Skeletal muscle cell (primary cell): ENCODE measurements around the gene PLA2G12A.

Experiments used
- DNase-seq: peaks from one replicate; pipeline ENCODE4 v3.0.0-alpha.2; 2010; ENCODE audit warnings: low read depth
- H3K4me3 ChIP-seq: 2 replicates; pipeline ENCODE4 v1.5.1; 2011; ENCODE audit warnings: low read depth, mild to moderate bottlenecking, control low read depth, low read length, moderate library complexity

The PLA2G12A gene

GRCh38 chr4:109730619-109731545, 1.0 kb upstream of the PLA2G12A start:
- peak overlapping the region; percentile 78 for H3K4me3 ChIP-seq
- no peak for DNase-seq

- H3K4me3 ChIP-seq = peak overlapping the region; percentile 78
- no peak for DNase-seq
These were observed 653 bp downstream of the PLA2G12A start for GRCh38 chr4:109729117-109729717.

GRCh38 chr4:109728385-109728784, 1.5 kb downstream of the PLA2G12A start:
- DNase-seq = no peak
- H3K4me3 ChIP-seq = peak overlapping the region; percentile 78

- no peak for DNase-seq
These were observed 6.8 kb downstream of the PLA2G12A start for GRCh38 chr4:109723110-109723509.

GRCh38 chr4:109722357-109722756, 7.5 kb downstream of the PLA2G12A start:
- no peak for DNase-seq
- no peak overlapping the region for H3K4me3 ChIP-seq

More at GRCh38 chr4:109723110-109723509, 6.8 kb downstream of the PLA2G12A start:
- H3K4me3 ChIP-seq = no peak overlapping the region

- no peak overlapping the region for H3K4me3 ChIP-seq
- DNase-seq = no peak
These were observed 8.8 kb downstream of the PLA2G12A start for GRCh38 chr4:109721033-109721432.

- DNase-seq = no peak
These were observed 10.3 kb downstream of the PLA2G12A start for GRCh38 chr4:109719604-109720003.

GRCh38 chr4:109718759-109719158, 11.1 kb downstream of the PLA2G12A start:
- no peak overlapping the region for H3K4me3 ChIP-seq
- DNase-seq = no peak

More at GRCh38 chr4:109719604-109720003, 10.3 kb downstream of the PLA2G12A start:
- H3K4me3 ChIP-seq = no peak overlapping the region

GRCh38 chr4:109713500-109713899, 16.4 kb downstream of the PLA2G12A start:
- DNase-seq = no peak
- no peak overlapping the region for H3K4me3 ChIP-seq

- H3K4me3 ChIP-seq = no peak overlapping the region
- DNase-seq = no peak
These were observed 20.9 kb downstream of the PLA2G12A start for GRCh38 chr4:109708990-109709389.

GRCh38 chr4:109708435-109708834, 21.4 kb downstream of the PLA2G12A start:
- DNase-seq = no peak
- no peak overlapping the region for H3K4me3 ChIP-seq

- DNase-seq = no peak
- H3K4me3 ChIP-seq = peak overlapping the region; percentile 79
These were observed 26.1 kb downstream of the PLA2G12A start for GRCh38 chr4:109703664-109704361.

GRCh38 chr4:109702950-109703663, 26.8 kb downstream of the PLA2G12A start, which contains the start of gene CASP6:
Gene CASP6 (minus strand): TSS chr4:109703445. CDS start chr4:109703395, 50 bp downstream.
- no peak for DNase-seq
- H3K4me3 ChIP-seq = peak within 1 kb of the TSS; percentile 79

- no peak for DNase-seq
- peak overlapping the region; percentile 79 for H3K4me3 ChIP-seq
These were observed 28.1 kb downstream of the PLA2G12A start for GRCh38 chr4:109701566-109702410.

GRCh38 chr4:109699553-109700225, 30.2 kb downstream of the PLA2G12A start:
- H3K4me3 ChIP-seq = no peak overlapping the region
- no peak for DNase-seq

GRCh38 chr4:109698656-109699055, 31.2 kb downstream of the PLA2G12A start:
- no peak overlapping the region for H3K4me3 ChIP-seq
- no peak for DNase-seq

- H3K4me3 ChIP-seq = no peak overlapping the region
- DNase-seq = no peak
These were observed 38.4 kb downstream of the PLA2G12A start for GRCh38 chr4:109691411-109691920.
